GM13977 (cell line): ENCODE results near the gene NOSIP.

ENCODE experiments used
- DNase-seq: peaks from one replicate; pipeline ENCODE4 v3.0.0; 2012; ENCODE audit warnings: low spot score
- CTCF ChIP-seq: IDR thresholded peaks from 2 replicates; pipeline ENCODE4 v1.5.1; 2012; ENCODE audit warnings: mild to moderate bottlenecking, control low read depth; ENCODE audit not compliant: insufficient read depth; ENCODE audit errors: extremely low read depth, missing control alignments
- in situ Hi-C: fragments of 300-500 bp; cut with MboI; formaldehyde crosslinking; loops from one replicate; pipeline ENCODE4 v1.12.0; 2022; ENCODE audit warnings: low sequenced_read_pairs, low pct_unique_long_range_greater_than_20kb, mixed read lengths, inconsistent platforms; ENCODE audit not compliant: unreplicated experiment

NOSIP gene

GRCh38 chr19:49594993-49595818, 14.8 kb upstream of the NOSIP start:
- DNase-seq = no peak
- in situ Hi-C loops = no loop called here
- TF ChIP-seq CTCF = no peak

GRCh38 chr19:49594157-49594992, 14.0 kb upstream of the NOSIP start:
- in situ Hi-C loops = no loop called here
- no peak for DNase-seq
- no peak for TF ChIP-seq CTCF

DNA sequence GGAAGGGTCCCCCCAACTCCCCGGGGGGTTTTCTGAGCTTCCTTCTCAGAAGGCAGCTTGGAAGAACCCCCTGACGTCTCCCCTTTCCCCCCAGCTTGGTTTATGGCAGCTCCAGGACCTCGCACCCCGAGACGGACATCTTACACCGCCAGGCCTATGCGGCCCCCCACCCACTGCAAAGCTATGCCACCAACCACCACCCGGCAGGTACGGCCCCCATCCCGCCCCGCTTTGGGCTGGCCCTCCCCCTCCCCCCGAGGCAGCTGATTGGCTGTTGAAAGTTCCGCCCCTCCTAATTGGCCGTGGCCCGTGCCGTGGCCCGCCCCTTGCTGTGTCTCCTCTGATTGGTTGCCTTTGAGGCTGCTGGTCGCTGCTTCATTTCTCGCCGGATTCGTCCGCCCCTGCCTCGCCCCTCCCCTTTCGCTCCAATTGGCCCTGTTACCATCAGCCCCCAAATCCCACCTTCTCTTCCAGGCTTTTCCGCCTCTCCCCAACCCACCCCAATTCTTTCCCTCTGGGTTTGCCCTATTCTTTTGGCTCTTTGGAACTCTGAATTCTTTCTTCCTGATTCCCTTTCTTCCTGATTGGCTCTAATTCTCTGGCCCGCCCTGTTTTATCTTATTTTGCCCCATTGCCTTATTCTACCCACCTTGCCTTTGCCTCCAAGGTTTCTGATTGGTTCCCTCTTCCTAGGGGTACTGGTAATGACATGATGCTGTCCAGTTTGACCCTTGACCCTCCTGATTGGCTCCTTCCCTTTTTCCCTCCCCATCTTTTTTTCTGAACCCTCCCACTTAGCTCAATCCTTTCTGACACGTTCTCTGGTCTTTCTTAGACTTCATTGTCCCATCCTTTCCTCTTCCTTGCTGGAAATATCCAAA, 13.1 kb upstream of the NOSIP start:
- in situ Hi-C loops = no loop called here
- peak; percentile 100 for DNase-seq
- TF ChIP-seq CTCF = no peak

DNA sequence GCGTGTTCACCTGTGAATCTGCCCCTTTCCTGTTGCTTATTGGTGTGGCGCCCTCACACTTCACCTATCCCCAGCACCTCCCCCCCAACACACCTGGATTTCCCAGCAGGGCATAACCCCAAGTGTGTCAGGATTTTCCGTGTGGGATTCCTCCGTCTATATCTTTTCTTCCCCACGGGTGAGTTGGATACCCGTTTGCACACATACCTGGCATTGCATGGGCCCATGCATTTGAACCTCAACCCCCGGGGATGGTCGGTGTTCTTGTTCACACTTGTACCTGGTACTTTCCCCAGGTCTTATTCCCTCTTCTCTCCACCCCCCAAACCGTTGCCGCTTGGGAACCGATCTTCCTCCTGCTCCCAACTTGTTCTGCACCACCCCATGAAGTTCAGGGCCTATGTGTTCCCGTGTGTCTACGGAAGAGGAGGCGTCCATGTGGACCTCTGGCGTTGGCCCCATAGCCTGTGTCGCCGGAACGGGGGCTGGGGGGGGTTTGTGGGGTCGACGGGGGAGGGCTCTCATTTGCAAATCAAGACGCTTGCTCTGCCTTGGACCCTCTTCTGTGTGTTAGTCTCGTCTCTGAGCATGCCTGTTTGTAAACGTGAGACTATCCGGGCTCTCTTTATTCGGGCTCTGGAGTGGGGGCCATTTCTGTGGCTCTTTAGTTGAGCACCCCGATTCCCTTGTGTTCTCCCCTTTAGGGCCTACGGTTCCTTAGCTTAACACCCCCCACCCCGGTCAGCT, 12.3 kb upstream of the NOSIP start:
- peak; percentile 60 for DNase-seq
- in situ Hi-C loops = no loop called here
- no peak for TF ChIP-seq CTCF

GRCh38 chr19:49591731-49592485, 11.6 kb upstream of the NOSIP start:
- TF ChIP-seq CTCF = no peak
- DNase-seq = peak; percentile 48
- in situ Hi-C loops = no loop called here
